NT2/D1 (cell line): ENCODE measurements around the gene KCNN3.

Experiments
- SUZ12 ChIP-seq: IDR thresholded peaks from 2 replicates; pipeline ENCODE4 v1.6.1; 2011; ENCODE audit not compliant: insufficient read length, insufficient read depth; ENCODE audit errors: extremely low read depth
- YY1 ChIP-seq: IDR thresholded peaks from 2 replicates; pipeline ENCODE4 v1.6.1; 2011; ENCODE audit not compliant: insufficient read length, insufficient read depth
- ZNF274 ChIP-seq: IDR thresholded peaks from 2 replicates; pipeline ENCODE4 v1.6.1; 2011; ENCODE audit warnings: mild to moderate bottlenecking, low read depth, low read length

DNA sequence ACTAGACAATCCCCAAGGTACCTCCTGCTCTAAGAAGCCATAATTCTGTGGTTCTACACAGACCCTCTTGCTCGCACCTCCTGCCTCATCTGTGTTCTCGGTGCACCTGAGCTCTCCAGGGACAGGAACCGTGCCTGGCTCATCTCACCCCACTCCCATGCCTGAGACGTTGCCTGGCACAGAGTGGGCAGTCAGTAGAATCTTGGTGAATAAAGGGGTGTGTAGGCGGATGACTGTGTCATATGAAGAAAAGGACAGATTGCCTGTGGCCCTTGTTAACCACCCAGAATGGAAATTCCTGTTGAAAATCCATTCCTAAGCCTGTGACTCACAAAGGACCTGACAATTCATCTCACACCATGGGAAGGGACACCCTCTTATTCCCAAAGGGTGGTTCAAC, 92.9 kb downstream of the KCNN3 start:
- TF ChIP-seq ZNF274: no peak
- no peak for TF ChIP-seq YY1
- TF ChIP-seq SUZ12: no peak
